Spleen (tissue), 7 donors: ENCODE data around the gene APOC1.

Experiments used
- CTCF ChIP-seq, 11 experiments: fragments of 200-600 bp in 7 of 11; fragments of 450-650 bp in 4 of 11; sonication (generic) in 4 of 11; IDR thresholded peaks in 8 of 11; conservative IDR thresholded peaks in 3 of 11; 1 replicate in 7 of 11; 2 replicates in 4 of 11; pipeline versions ENCODE4 v1.4.0 to v1.8.0; 2016 to 2021; ENCODE audit warnings: antibody characterized with exemption in 11 of 11, inconsistent platforms in 4 of 11, mild to moderate bottlenecking in 1 of 11
- POLR2A ChIP-seq, 3 donors: fragments of 450-650 bp; IDR thresholded peaks; one replicate each; pipeline ENCODE4 v1.5.1; 2017; ENCODE audit warnings: antibody characterized with exemption in 3 of 3, mild to moderate bottlenecking in 1 of 3
- POLR2AphosphoS5 ChIP-seq, 3 donors: sonication (generic); formaldehyde crosslinking; IDR thresholded peaks; one replicate each; pipeline ENCODE4 v1.5.1; 2017; ENCODE audit warnings: antibody characterized with exemption in 3 of 3
- donor health status: DM: no; HTN: no; CAD: no; lungs with moderate emphysema.
- donor health status: DM: no; HTN: no; CAD: no.
- donor health status: DM: no; HTN: no; CAD: no.

- TF ChIP-seq POLR2A (IDR thresholded peaks at IDR 0.05), result no peak
- TF ChIP-seq POLR2AphosphoS5 (IDR thresholded peaks at IDR 0.05), result no peak
- no peak for TF ChIP-seq CTCF (IDR thresholded peaks at IDR 0.05 in 8 of 11, conservative IDR thresholded peaks at IDR 0.05 in 3 of 11)
Observed at GRCh38 chr19:44887648-44888047, 26.8 kb upstream of the APOC1 start.
